GM21786 (cell line): Measurements from ENCODE around the gene HSD17B2.

ENCODE experiments used
- ATAC-seq: cut with Tn5 transposase; IDR thresholded peaks from one replicate; pipeline ENCODE4 v1.9.1; 2021; ENCODE audit not compliant: unreplicated experiment

Gene HSD17B2

DNA sequence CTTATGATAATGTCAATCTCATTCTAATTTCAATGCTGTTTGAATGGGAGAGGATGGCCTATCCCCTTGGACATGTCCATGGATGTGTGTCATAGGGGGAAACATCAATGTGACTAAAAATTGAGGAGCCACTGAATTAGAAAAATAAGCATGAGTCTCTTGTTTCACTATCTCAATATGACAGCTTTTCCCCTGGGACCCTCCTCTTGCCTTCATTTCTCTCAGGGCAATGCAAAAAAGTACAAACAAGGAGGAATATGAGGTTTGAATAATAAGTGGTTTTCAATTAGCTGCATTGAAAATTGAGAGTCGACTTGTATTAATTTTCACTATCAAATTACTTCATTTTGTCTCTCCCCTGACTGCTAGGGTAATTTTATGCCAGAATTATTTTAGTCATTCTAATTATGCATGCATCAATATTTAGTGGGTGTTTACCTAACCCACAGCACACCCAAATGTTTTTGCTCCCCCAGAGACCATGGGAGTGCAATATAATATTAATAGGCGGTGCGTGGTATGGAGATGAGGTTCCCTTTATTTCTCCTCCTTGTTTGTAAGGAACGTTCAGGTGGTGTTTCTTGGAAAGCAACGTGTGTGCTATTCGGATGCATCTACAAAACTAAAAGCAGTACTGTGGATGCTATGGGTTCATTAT, 17.0 kb upstream of the HSD17B2 start:
- ATAC-seq, result no peak

- ATAC-seq, result no peak
Measured at GRCh38 chr16:82019535-82019934, 15.5 kb upstream of the HSD17B2 start.

GRCh38 chr16:82020051-82020450, 15.0 kb upstream of the HSD17B2 start:
- no peak for ATAC-seq

DNA sequence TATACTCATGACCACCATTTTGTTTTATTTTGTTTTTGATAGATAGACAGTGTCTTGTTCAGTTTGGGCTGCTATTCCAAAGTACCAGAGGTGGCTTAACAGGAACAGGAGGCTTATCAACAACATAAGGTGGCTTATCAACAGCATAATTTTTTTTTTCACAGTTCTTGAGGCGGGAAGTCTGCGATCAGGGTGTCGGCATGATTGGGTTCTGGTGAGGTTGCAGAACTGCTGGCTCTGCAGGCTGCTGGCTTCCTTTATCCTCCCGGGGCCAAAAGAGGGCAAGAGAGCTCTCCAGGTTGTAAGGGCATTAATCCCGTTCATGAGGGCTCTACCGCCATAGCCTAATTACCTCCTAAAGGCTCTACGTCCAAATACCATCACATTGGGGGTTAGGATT, 11.8 kb upstream of the HSD17B2 start:
- no peak for ATAC-seq

- no peak for ATAC-seq
Measured at GRCh38 chr16:82024316-82024715, 10.7 kb upstream of the HSD17B2 start.

- no peak for ATAC-seq
Measured at GRCh38 chr16:82024883-82025282, 10.2 kb upstream of the HSD17B2 start.

DNA sequence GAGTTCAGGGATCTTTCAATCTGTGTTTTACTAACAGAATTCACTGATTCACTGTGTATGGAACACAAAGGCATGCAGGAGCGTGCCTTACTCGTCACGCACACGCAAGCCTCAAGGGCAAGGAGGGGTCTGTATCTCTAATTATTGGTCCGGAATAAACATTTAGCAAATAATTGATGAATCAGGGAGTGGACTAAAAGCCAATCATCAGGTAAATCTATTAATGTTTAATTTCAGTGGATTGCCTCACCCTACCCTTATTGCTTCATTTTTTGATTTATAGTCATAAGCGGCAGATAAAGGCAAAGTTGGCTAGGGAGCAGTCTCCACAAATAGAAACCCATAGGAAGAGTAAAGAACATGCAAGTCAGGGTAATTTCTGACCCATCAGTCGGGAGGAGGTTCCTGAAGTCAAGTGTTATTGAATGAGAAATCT, 7.4 kb upstream of the HSD17B2 start:
- ATAC-seq, result no peak

GRCh38 chr16:82031116-82032084, 3.7 kb upstream of the HSD17B2 start:
- no peak for ATAC-seq

DNA sequence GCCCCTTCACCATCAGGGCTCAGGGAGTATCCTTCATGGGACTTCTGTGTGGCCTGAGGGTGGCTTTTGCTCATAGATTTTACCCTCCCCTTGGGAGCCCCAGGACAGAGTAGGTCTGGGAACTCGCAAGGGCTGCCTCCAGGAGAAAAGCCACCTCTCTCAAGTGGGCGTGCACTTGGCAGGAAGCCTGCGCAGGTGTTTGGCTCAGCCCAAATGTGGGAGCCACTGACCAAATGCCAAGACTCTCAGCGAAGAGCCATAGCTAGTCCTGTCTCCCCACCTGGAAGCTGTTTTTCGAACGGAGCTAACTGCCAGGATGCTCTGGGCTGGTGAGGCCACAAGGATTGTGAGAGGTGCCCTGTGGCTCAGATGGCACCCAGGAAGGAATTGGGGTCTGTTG, 2.0 kb upstream of the HSD17B2 start:
- no peak for ATAC-seq

DNA sequence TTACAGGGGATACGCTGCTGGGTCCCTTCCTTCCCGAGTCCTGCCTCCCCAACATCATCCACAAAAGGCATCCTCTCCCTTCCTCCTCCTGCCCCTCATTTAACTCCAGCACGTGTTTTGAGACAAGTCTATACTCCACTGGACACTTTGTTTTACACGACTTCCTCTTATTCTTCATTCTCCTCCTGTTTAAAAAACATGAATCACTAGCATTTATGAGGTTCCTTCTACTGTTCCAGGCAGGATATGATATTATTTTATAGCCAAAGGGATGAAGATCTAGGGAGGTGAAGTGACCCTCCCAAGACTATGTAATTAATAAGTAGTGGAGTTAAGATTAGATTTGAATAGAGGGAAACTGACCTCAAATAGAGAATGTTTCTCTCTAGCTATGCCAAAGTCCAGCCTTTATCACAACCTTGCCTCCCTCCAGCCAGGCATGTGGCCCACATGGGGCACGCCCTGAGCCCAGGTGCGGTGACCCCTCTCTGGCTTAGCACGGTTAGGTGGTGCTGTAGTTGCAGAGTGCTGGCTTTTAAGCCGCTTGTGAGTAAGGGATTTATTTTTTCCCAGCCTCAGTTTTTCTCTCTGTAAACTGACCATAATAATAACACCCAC, 1.3 kb upstream of the HSD17B2 start:
- no peak for ATAC-seq

GRCh38 chr16:82037251-82037650, 2.2 kb downstream of the HSD17B2 start:
- ATAC-seq, result no peak

- ATAC-seq, result no peak
Measured at GRCh38 chr16:82037666-82038065, 2.6 kb downstream of the HSD17B2 start.

- no peak for ATAC-seq
Measured at GRCh38 chr16:82040296-82040695, 5.2 kb downstream of the HSD17B2 start.

DNA sequence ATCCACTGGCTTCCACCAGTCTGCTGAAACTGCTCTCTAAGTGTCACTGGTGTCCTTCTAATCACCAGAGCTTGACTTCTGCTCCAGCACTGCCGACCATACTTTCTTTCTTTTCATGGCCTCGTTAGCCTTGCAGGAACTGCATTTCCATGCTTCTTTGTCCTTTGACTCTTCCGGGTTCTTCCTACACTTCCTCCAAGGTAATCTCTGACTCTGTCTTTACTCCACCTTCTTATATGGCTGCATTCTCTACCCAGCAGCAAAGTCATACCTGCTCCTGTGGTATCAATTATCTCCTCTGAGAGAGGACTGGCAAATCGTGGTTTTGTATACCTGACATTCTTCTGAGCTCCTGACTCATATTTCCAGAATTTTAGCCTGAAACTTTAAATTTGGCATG, 6.5 kb downstream of the HSD17B2 start:
- no peak for ATAC-seq

DNA sequence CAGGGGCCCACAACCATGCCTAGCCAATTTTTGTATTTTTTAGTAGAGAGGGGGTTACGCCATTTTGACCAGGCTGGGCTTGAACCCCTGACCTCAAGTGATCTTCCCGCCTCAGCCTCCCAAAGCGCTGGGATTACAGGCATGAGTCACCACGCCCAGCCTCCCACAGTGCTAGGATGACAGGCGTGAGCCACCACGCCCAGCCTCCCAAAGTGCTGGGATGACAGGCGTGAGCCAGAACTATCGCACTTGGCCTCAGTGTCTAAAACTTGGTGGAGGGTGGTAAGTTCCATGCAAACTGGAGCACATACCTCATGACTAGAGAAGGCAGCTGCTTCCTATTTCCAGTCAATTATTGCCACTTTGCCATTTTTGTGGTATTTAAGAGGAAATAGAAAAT, 7.1 kb downstream of the HSD17B2 start:
- no peak for ATAC-seq

DNA sequence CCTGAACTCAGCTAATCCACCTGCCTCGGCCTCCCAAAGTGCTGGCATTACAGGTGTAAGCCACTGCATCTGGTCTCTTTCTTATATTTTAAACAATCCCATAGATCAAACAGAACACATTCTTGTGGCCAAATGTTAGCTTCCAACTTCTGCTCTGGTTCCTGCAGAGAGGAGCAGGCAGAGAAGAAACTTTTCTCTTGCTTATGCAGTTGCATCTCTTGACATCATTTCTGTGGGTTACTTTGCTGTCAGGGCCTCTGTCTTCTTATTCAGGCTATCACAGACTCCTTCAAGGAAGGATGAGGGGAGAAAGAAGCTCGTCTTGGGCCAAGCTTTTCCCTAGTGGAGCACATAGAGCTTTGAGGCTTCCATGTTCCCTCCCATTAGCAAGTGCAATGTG, 7.8 kb downstream of the HSD17B2 start:
- no peak for ATAC-seq

DNA sequence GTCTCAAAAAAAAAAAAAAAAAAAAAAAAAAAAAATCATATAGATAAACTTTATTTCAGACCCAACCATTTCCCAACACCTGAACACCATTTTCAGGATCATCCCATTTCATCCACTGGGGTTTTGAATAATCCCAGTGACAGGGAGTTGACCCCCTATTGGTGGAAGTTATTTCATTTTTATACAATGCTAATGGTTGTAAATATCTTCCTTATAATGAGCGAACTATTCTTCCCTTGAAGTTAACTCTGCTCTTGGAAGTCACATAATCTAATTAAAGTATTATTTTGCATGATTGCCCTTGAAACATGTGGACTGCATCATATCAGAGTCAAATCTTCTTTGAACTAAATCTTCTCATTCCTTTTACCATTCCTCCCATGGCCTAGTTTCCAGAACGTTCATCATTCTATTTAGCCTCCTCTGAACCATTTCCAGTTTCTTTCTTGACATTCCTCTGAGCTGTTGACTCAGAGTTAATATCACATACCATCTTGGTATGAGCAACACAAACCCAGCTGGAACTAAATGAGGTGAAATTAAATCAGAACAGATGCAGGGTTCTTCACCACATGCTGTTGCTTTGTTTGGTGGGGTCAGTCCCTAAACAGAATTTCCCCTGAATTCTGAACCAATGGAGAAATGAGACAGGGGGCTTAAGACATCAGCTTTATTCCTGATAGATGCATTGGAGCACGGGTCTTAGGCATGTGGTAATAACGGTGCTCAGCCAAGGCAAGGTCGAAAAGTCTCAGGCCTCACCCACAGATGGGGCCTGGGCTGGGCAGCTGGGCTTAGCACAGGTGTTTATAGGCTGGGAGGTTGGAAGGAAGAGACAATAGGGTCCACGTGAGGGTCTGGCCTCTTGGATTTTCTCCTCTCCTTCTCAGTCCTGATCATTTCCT, 8.9 kb downstream of the HSD17B2 start:
- no peak for ATAC-seq

- no peak for ATAC-seq
Measured at GRCh38 chr16:82044585-82044911, 9.5 kb downstream of the HSD17B2 start.

DNA sequence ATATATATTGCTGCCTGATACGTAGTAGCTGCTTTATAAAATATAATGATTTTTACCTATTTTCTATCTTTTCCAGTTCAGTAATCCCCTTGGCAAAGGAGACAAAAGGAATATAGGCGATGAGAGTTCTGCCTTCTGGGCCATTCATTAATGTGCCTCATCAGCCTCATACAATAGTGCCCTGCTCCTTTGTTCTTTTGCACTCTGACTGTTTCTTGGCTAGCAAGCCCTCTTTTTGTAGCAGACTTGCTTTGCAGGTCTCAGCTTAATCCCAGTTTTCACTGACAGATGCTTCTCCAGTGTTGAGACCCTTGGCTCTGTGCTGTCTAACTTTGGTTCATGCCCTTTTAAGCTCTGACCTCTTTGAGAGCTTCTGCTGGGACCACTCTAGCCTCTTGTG, 10.4 kb downstream of the HSD17B2 start:
- no peak for ATAC-seq

GRCh38 chr16:82046541-82046940, 11.5 kb downstream of the HSD17B2 start:
- no peak for ATAC-seq

DNA sequence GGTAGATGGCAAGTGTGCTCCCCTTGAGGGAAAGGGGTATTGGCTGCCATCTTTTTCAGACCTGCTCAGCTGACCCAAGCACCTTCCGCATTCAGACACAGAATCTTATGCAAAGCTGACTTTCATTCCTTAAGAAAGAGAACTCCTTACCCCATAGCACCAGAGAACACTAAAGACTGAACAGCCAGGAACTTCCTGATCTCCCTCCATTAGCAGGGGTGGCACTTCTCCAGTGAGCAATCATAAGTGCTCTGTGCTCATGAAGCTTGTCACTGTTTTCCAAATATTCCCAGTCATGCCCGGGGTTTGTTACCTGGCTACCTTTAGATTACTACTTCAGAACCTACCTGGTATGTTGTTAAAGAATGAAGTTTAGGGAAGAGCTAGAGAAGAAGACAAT, 11.9 kb downstream of the HSD17B2 start:
- no peak for ATAC-seq
